ENCODE results near the gene LARP1.

- TF ChIP-seq CTCF (conservative IDR thresholded peaks at IDR 0.05): no peak
- no peak for TF ChIP-seq ZFX (IDR thresholded peaks at IDR 0.05)
Measured at GRCh38 chr5:154817815-154818214, 62.6 kb downstream of the LARP1 start.
